CMK (cell line): ENCODE results near the gene DOCK1.

ENCODE experiments used
- DNase-seq: peaks from one replicate; pipeline ENCODE4 v3.0.0-alpha.2; 2010; ENCODE audit warnings: low read depth

The DOCK1 gene

DNA sequence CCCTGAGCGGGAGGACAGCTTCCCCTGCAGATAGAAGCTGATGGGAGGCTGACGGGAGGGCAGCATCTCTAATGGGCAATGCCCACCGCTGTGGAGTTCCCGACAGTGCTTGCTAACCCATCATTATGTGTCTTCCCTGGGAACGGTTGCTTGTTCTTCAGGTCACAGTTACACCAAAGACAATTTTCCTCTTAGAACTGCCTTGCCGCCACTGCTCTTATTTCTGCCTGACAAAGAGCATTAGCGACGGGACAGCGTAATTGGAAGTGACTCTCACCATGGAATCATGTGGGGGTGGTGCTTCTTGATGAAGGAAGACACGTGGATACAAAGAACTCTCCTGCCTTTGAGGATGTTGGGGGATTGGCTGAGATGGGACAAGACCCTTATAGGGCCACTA lies 562.6 kb downstream of the DOCK1 start:
- no peak for DNase-seq

DNA sequence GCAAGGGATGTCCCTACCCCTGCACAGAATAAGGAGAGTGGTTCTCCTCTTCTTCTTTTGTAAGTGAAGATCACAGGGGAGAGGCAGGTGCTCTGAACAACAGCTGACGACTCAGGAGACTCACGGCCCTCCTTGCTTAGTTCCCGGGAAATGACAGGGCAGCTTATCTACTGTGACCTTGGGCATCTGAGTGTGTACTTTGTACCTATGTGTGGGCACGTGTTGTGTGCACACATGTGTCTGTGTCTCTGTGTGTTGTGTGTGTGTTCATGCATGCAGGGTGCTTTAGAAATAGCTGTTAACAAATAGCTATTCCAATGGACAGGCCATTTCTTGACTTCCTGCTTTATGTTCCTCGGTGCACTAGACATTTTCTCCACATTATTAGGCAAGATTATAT lies 563.4 kb downstream of the DOCK1 start:
- DNase-seq, result no peak

DNA sequence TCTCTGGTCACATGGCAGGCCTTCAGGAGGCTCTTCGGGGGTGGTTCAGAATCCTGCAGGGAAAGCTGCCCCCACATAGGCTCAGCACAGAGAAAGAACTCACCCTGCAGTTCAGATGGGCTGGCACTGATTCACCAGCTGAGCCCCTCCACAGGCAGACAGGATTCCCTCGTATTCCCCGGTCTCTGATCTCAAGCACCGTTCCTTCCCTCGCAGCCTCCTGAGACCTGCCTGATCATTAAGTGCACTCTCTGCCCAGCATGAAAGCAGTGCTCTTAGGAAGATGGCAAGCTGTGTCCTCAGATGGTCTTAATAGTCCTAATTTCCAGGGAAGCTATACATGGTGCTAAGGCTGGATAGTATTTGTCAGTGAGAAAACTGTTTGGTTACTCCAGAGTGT lies 565.7 kb downstream of the DOCK1 start:
- no peak for DNase-seq

DNA sequence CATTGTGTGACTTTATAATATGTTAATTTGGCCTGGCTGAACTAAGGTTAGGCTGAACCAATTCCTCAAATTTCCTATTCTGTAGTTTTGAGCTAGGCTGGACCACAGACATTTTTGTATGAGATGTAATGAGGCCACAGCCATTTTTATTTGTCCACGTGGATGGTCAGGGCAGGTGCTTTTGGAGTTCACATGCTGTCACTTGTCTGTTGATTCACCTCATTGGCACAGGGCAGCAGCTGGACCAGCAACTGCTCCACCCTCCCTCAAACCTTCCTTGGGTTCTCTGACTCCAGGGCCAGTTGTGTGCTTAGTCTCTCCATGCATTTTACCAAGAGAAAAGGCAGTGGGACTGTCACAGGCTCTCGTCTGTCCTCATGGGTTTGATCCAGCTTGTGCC lies 567.7 kb downstream of the DOCK1 start:
- DNase-seq, result no peak

DNA sequence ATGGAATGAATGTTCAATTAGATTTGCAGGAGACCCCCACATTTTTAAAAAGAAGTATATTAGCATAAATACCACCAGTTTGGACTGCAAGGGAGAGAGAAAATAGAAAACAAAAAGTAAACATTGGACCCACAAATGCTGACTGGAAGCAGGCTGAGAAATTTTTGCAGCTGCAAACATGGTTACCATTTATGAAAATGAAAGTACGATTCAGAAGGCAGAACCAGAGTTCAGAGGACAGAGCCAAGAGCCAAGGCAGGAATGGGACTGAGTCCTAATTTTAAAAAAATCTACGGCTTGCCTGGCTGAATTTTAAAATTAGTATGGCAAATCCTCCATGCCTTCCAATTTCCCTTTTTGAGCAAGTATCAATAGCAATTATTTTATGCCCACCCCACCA lies 569.3 kb downstream of the DOCK1 start:
- DNase-seq, result no peak

DNA sequence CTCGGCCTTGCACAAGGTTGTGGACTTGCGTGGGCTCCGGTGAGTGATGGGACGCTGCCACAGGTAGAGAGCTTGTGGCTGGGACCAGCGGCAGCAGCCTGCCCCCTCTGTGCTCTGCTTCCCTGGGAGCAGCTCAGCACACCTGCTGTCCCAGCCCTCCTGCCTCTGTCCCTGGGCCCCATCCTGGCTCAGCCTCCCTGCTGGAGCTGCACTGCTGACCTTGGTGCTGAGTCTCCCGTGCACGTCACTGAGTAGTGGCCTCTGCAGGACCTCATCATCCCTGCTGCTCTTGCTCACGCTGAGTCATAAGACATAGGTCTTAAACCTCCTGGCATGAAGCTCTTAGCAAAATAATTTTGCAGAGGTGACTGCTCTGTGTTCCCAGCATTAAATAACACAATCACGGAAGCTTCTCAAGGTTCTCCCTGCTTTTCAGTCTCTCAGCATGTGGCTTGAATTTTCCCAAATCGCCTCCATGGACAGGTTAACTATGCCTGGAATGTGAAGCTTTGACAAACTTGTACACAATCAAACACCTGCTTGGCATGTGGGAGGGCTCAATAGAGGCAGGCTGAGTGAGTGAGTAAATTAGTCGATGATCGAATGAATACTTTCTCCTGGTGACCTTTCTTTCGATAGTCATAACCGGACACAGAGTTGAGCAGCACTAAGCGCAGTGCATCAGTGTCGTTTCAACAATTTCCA lies 580.1 kb downstream of the DOCK1 start:
- no peak for DNase-seq

DNA sequence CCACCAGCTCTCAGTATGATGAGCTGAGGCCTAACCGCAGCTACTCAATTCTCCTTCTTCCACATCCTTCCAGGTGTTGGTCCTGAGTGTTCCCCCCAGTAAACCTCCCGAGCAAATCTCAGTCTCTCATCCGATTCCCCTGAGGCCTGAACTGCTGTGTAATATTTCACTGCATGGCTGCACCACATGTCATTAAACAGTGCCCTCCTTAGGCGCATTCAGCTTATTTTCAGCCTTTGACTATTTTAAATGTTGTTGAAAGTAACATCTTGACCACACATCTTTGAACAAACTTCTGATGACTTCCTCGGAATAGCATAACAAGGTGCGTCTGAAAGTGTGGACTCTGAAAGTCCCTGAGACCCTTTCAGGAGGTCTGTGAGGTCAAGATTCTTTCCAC lies 581.1 kb downstream of the DOCK1 start:
- DNase-seq, result no peak

DNA sequence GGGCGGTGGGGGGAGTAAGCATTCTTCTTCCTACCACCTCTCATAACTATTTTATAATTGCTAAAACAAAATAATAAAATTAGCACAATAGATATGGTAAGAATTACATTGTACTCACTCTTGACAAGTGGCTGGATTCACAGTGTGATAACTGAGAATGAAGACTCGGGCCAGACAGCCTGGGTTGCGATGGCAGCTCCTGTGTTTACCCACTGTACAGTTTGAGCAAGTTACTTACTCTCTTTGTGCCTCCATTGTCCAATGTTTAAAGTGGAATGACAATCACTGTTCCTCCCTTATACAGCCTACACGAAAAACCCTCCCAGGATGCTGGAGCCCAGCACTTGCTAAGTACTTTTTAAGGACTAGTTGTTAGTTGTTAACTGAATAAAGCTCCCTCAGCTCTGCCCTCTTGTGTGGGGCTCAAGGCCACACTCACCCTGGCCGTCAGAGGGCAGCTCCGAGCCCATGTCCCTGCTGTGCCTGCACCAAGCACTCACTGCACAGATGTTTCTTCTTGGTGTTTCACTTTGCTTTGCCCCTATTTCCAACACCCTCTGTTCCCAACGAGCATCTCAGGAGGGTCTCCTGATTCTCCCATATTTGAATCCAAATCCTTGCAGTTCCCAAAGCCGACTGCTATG lies 587.5 kb downstream of the DOCK1 start:
- DNase-seq, result no peak

DNA sequence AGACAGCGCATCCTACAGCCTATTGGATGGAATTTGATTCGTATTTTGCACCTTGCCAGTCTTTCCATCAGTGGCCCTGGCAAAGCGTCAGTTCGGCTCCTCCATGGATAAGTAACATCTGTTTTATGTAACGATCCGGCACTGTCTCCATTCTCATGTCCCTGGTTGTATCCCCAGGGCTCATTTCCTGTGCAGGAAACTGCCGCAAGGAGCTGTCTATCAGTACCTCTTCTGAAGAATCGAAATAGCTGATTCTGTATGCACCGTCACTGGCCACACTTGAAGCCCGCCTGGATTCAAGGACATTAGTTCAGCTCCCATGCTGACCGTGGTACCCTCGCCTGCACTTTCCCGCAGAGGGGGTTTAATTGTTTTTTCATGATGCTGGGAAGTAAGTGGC lies 590.8 kb downstream of the DOCK1 start:
- no peak for DNase-seq

DNA sequence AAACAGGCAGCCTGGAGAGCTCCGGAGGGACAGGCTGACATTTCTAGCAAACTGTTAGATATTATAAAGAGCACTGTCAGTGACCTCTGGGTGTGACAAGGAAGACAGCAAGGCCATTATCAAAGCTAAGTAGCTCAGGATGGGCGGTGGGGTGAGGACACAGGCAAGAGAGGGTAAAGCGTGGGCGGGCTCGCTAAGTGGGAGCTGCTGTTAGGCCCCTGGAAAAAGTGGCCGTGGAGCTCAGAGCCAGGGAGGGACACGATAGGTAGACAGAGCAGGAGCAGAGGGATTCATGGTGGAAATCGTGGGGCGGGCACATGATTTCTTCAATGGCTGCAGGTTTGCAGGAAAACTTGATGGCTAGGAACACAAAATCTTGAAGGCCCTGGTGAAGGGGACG lies 592.5 kb downstream of the DOCK1 start:
- no peak for DNase-seq

DNA sequence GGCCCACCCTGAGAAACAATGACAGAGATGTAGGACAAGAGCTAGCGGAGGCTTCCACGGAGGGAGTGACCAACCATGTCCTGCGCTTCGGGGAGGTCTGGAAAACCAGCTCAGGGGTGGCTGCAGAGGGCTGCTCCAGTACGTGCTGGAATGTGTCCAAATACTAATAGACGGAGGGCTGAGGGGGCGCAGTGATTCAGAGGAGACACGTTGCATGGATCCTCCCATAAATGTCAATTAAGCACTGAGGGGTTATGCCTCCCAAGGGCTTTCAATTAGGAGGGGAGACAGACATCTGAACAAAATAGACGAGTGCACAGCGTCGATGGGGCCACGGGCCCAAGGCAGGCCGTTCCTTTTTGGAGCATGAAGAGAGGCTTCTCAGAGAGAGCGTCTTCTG lies 592.9 kb downstream of the DOCK1 start:
- DNase-seq, result no peak

DNA sequence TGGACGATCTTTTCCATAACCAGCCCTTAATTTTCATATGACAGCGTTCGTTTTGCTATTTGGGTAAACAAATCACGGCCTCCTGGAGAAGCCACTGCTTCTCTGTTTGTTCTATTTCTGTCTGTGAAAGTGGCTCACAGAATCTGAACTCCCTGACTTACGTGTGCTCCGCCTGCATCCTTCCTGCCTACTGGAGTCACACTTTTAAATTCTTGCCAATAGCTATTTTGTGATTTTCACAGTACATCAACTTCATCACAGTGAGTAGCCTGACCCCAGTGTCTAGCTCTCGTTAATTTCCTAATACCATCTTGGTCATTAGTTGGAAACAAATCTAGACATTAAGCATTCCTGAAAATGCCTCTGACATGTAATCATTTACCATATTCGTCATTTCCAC lies 594.9 kb downstream of the DOCK1 start:
- DNase-seq, result no peak
